Epithelial cell of prostate (primary cell): ENCODE results near the gene KRT83.
"Not testable (repeated sequence)": the region's sequence is repeated elsewhere in the genome, so short reads cannot be mapped to it uniquely, and the experiment has no call there.

ENCODE experiments used
- DNase-seq: peaks from one replicate; pipeline ENCODE4 v3.0.0-alpha.2; 2011; ENCODE audit warnings: low read depth, low spot score
- H3K27ac ChIP-seq: fragments of 450-650 bp; 2 replicates; pipeline ENCODE4 v1.5.1; 2017; ENCODE audit warnings: mild to moderate bottlenecking

Gene KRT83

GRCh38 chr12:52291267-52291935, 29.8 kb downstream of the KRT83 start, which contains the start of gene KRT81:
Gene KRT81, minus strand, starts transcription at chr12:52291534. Its CDS starts 69 bp downstream, at chr12:52291465.
- no peak for DNase-seq

DNA sequence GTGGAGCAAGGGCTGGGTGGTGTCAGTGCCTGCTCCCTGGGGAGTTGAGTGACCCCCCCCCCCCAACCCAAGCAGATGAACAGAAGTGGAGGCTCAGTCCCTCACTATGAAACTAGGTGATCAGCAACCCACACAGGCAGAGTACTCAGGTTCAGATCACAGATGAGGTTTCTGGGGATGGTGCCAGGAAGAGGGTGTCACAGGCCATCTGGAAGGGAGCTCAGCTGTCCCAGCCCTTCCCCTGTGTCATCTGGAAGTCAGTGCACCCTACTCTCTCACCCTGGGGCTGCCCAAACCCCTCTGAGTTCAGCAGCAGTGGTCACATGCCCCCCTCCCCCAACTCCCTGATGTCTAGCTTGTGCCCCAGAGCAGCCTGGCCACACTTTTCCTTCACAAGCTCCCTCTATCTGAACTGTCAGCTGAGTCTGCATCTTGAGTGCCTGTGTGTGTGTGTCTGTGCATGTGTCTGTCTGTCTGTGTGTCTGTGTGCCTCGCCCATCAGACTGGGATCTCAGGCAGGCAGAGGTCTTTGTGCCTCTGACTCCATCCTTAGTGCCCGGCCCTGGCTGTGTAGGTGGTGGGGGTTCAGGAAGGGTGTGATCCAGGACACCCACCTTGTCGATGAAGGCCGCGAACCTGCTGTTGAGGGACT, 30.6 kb downstream of the KRT83 start:
- not testable (repeated sequence) for H3K27ac ChIP-seq, DNase-seq

More at GRCh38 chr12:52291267-52291935, 29.8 kb downstream of the KRT83 start, which contains the start of gene KRT81:
- H3K27ac ChIP-seq = no peak within 1 kb of the TSS

GRCh38 chr12:52287816-52288805, 33.1 kb downstream of the KRT83 start:
- DNase-seq, H3K27ac ChIP-seq: not testable (repeated sequence)

- DNase-seq = not testable (repeated sequence)
Measured at GRCh38 chr12:52286857-52287785, 34.1 kb downstream of the KRT83 start.

GRCh38 chr12:52285851-52286530, 35.2 kb downstream of the KRT83 start:
- H3K27ac ChIP-seq = peak overlapping the region; percentile 100
- DNase-seq = no peak

More at GRCh38 chr12:52286857-52287785, 34.1 kb downstream of the KRT83 start:
- peak overlapping the region; percentile 100 for H3K27ac ChIP-seq

DNA sequence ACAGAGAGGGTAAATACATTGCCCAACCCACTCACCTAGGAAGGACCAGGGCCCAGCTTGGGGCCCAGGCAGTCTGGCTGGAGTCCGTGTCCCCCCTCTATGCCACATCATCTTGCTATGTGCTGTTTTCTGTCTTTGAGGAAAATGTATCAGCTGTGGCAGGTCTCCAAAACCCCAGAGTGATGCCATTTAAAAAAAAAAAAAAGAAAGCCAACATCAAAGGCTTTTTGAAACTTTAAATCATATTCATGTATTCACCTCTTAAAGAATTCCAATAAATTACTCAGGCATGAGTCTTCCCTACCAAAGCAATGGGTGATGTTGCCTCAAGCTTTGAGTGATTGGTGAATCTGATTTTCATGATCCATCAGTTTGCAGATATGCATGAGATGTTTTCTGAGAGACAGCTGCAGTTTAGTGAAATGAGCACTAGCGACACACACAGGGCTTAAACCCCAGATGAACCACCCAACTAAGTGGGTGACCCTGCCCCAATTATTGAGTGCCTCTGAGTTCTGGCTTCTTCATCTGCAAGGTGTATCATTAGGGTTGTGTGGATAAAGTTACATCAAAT, 35.9 kb downstream of the KRT83 start:
- H3K27ac ChIP-seq = peak overlapping the region; percentile 100
- peak; percentile 52 for DNase-seq

DNA sequence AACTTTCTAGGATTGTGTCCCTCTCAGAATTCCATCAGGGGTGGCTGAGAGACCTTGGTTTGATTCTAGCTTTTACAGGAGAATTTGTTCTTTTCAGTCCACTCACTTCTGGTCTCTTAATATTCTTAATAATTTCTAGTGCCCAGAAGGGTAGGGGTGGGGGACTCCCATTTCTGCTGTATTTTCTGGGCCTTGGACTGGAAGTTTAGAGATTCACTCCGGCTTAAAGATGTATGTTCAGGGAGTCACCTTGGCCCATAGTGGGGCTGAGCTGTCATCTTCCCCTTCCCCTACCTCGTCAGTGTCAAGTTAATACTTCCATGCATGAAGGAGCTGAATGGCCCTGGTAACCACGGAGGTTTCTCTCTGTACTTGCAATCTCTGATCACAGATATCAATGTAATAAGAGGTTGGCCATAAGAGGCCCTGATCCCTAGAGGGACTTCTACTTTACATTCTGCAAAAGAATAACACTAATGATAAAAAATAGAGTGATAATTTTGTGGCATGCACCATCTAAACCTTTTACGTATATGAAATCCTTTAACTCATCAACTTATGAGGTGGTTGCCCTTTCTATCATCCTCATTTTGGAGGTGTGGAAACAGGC, 36.5 kb downstream of the KRT83 start:
- peak overlapping the region; percentile 100 for H3K27ac ChIP-seq
- no peak for DNase-seq

DNA sequence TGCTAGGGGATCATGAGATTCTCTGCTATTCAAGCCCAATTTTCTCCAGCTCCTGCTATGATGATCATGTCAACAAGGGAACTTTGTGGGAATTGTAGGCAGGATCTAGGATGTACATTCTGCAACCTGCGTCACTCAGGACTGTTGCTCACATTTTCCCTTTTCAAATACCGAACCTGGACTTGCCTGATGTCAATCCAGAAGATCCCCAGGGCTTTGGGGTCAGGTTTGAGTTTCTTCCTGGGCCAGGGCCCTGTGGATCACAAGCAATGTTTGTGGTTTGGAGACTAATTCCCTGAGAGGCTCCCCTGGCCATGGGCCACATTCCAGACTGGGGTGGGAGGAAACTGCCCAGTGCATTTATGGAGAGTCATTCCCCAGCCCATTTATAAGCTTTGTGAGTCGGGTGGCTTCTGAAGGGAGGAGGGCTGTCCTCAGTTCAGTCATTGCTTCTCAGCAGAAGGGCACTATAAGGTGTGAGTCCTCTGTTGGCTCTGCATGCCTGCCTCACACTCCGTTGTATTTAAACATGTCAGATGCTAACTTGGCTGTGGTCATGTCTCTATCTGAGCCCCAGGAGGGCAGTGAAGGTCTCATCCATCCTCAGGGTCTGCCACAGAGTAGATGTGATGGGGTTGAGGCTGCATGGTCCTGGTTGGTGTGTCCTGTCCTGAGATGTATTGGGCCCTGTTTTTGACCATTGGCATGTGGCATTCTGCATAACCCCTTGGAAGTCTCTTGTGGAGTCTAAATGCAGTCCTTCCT, 40.2 kb downstream of the KRT83 start:
- peak overlapping the region; percentile 100 for H3K27ac ChIP-seq
- DNase-seq = peak; percentile 93

DNA sequence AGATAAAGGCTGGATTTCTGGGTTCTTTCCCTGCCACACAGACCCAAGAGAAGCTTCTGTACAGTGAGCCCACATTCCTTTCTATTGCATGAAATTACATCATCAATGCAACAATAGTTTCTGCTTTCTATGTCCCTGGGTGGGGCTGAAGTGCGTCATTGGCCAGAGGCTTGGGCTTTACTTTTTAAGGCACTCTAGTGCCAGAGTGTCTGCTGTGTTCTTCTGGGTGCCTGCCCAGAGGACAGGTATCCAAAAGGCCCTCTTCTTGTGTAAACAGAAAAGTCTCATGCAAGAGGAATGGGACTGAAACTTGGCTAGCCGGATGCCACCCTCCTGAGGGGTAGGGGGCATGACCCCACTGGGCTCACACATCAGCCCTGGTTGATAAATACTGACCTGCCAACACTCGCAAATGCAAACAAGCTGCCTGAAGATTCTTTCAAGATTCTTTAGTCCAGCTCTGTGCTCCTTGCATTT, 40.8 kb downstream of the KRT83 start:
- peak; percentile 96 for DNase-seq
- peak overlapping the region; percentile 100 for H3K27ac ChIP-seq

GRCh38 chr12:52279422-52280318, 41.5 kb downstream of the KRT83 start:
- peak overlapping the region; percentile 100 for H3K27ac ChIP-seq

DNA sequence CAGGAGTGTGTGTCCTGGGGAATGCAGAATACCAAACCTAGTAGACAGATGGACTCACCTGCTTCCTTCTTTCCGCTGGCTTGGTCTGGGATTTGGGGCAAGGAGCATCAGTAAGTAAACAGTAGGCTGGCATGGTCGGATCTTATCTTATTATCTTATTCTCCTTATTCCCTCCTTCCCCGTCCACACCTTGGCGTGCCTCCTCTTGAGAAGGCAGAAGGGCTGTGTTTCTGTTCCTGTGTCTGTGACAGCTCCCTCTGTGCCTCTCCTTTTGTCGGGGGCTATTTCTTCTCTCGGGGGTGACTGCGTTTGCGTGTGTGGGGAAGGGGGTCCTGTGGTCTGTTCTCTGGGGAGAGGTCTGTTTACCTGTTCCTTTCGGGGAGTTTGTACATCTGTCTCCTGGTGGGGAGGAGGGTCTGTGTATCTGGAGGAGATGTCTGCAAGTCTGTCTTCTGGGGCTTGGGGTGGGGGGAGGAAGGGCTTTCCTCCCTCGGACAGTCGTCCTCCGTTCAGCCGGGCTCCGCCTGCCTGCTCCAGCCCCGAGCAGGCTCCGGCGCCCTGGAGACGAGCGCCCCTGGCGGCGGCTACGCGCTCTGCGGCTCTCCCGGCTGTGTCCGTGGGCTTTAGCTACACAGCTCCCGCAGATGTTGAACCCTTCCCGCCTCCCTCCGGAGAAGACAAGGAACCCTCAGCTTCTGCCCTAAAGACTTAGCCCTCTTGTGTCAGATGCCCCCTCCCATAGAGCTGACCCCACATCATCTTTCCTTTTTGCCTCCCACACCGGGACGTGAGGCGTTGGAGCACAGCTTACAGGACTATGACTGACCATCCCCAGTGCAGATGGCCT, 42.4 kb downstream of the KRT83 start:
- DNase-seq = no peak
- H3K27ac ChIP-seq = peak overlapping the region; percentile 100

More at GRCh38 chr12:52279422-52280318, 41.5 kb downstream of the KRT83 start:
- DNase-seq = no peak

DNA sequence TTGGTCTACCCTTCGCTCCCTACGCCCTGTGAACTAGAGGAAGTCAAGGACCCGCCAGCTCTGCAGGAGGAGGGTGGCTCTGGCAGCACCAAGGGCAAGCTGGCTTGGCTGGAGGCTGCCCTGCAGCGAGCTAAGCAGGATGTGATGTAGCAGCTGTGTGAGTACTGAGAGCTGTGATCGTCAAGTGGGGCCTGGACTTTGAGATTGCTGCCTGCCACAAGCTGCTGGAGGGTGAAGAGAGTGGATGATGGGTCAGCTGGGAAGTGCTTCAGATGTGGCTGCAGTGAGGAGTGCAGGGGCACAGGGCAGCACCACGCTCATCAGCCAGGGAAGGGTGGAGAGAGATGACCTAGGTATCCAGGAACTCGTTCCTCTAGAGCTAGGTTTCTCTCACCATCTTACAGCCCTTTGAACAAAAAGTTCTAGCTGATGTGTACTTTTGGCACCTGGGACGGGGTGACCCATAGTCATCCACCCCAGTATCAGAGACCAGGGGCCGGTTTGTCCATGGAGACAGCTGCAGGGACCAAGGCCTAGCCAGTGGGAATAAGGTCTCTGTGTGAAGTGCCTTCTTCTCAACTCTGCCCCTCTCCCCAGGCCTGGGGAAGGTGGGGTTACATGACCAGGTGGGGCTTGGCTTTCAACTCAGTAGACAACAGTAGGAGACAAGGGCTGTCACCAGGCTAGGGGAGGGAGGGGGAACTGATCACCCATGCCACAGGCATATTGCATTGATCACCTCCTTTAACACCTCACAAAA, 43.5 kb downstream of the KRT83 start:
- peak overlapping the region; percentile 100 for H3K27ac ChIP-seq
- DNase-seq = no peak

- no peak overlapping the region for H3K27ac ChIP-seq
- DNase-seq = no peak
Measured at GRCh38 chr12:52275686-52276085, 45.5 kb downstream of the KRT83 start.

- no peak for DNase-seq
- no peak within 1 kb of the TSS for H3K27ac ChIP-seq
Measured at GRCh38 chr12:52274521-52275120, 46.6 kb downstream of the KRT83 start, which contains the start of gene KRT86. Gene KRT86, plus strand, starts transcription at chr12:52274645. Its CDS starts 27,272 bp downstream, at chr12:52301917.
